ENCODE results near the gene ZFP37. TPM values are rescaled to one million over a fixed set of nuclear protein-coding genes. Genes with fewer than 3 reads are reported as not detected.

The ZFP37 gene
- total and polyA plus RNA-seq, 10 donors, result 0.65 to 4.1 (median 2.6) TPM

GRCh38 chr9:113005777-113006176 lies 50.7 kb downstream of the ZFP37 start:
- DNase-seq, result no peak
- 38 to 73% (median 56%) methylated on average over 1 of the region's 1 CpG for WGBS, 5 donors
- TF ChIP-seq POLR2AphosphoS5 (IDR thresholded peaks at IDR 0.05), result no peak
- no peak for TF ChIP-seq CTCF (IDR thresholded peaks at IDR 0.05 in 8 of 11, conservative IDR thresholded peaks at IDR 0.05 in 3 of 11)
- no peak for TF ChIP-seq POLR2A (IDR thresholded peaks at IDR 0.05)
- peaks cover 0 to 36% (median 0%) of the 10 kb centered on the region in 6 donors for H3K36me3 ChIP-seq
- H3K27ac ChIP-seq, result no peak overlapping the region
- no peaks in the 10 kb centered on the region for H3K27me3 ChIP-seq (replicated peaks in 1 of 7)
- H3K4me1 ChIP-seq, result no peaks in the 10 kb centered on the region
- H3K9me3 ChIP-seq, result peaks cover 0 to 100% (median 89%) of the 10 kb centered on the region in 8 donors
- H3K4me3 ChIP-seq, result no peak overlapping the region
- intact Hi-C loops (cut with DNase I; ENCODE audit: low total_unique reads), result no loop called here

GRCh38 chr9:112997236-112997941 lies 59.1 kb downstream of the ZFP37 start:
- Histone ChIP-seq H3K9me3 (peaks cover 14 to 100% (median 99%) of the 10 kb centered on the region in 8 donors), H3K4me3 (no peak overlapping the region), H3K27ac (no peak overlapping the region), H3K4me1 (no peaks in the 10 kb centered on the region), H3K27me3 (replicated peaks in 1 of 7) (peaks cover 0 to 3% (median 0%) of the 10 kb centered on the region in 7 donors), H3K36me3 (peaks cover 0 to 45% (median 8%) of the 10 kb centered on the region in 6 donors)
- intact Hi-C loops (cut with DNase I; ENCODE audit: low total_unique reads), result no loop called here
- TF ChIP-seq POLR2AphosphoS5 (IDR thresholded peaks at IDR 0.05) (no peak), POLR2A (IDR thresholded peaks at IDR 0.05) (no peak), CTCF (IDR thresholded peaks at IDR 0.05 in 8 of 11, conservative IDR thresholded peaks at IDR 0.05 in 3 of 11) (no peak)
- WGBS, 5 donors, result 90 to 96% (median 91%) methylated on average over 8 of the region's 8 CpGs
- DNase-seq, result no peak

Other genes starting within 250 kb of the ZFP37 start
- gene SLC46A2, start 165.8 kb downstream of the ZFP37 start, total RNA-seq, result 1 to 10 TPM in 5 of 7 donors, under 1 TPM in 2; 0.51 to 5.8 (median 1.1) TPM
- under 1 TPM; 0.20 to 0.59 (median 0.35) TPM for gene SLC46A2, start 165.8 kb downstream of the ZFP37 start, polyA plus RNA-seq
- 1 to 10 TPM in 6 of 7 donors, under 1 TPM in 1; 0.86 to 3.2 (median 1.6) TPM for gene ZNF883, start 44.5 kb downstream of the ZFP37 start, total RNA-seq
- 1 to 10 TPM in 2 of 3 donors, under 1 TPM in 1; 0.61 to 1.4 (median 1.1) TPM for gene ZNF883, start 44.5 kb downstream of the ZFP37 start, polyA plus RNA-seq
- 10 to 100 TPM; 30.8 to 97.3 (median 58.5) TPM for gene SLC31A2, start 94.3 kb upstream of the ZFP37 start, total RNA-seq
- 10 to 100 TPM in 2 of 3 donors, 1 to 10 TPM in 1; 7.7 to 13.5 (median 12.4) TPM for gene SLC31A2, start 94.3 kb upstream of the ZFP37 start, polyA plus RNA-seq
- gene FKBP15, start 164.6 kb upstream of the ZFP37 start, total RNA-seq, result 10 to 100 TPM; 50.7 to 68.0 (median 60.0) TPM
- gene FKBP15, start 164.6 kb upstream of the ZFP37 start, polyA plus RNA-seq, result 10 to 100 TPM; 11.5 to 18.4 (median 12.4) TPM
- 10 to 100 TPM; 17.7 to 22.7 (median 19.2) TPM for gene SLC31A1, start 164.8 kb upstream of the ZFP37 start, total RNA-seq
- 1 to 10 TPM; 3.0 to 5.5 (median 3.3) TPM for gene SLC31A1, start 164.8 kb upstream of the ZFP37 start, polyA plus RNA-seq
- gene CDC26, start 218.8 kb upstream of the ZFP37 start, total RNA-seq, result 10 to 100 TPM; 20.6 to 31.3 (median 27.1) TPM
- 10 to 100 TPM; 41.5 to 42.9 (median 41.8) TPM for gene CDC26, start 218.8 kb upstream of the ZFP37 start, polyA plus RNA-seq
- 10 to 100 TPM; 13.5 to 20.2 (median 17.5) TPM for gene PRPF4, start 218.9 kb upstream of the ZFP37 start, total RNA-seq
- gene PRPF4, start 218.9 kb upstream of the ZFP37 start, polyA plus RNA-seq, result 10 to 100 TPM in 2 of 3 donors, 1 to 10 TPM in 1; 7.7 to 12.4 (median 10.5) TPM
- gene RNF183, start 246.7 kb upstream of the ZFP37 start, total RNA-seq, result under 1 TPM in 1 of 7 donors, not detected in 6; 0.35 TPM
- gene RNF183, start 246.7 kb upstream of the ZFP37 start, polyA plus RNA-seq, result under 1 TPM; 0.06 to 0.09 (median 0.08) TPM

All from spleen (tissue), 11 donors.